ENCODE data around the gene TNFRSF14. TPM values are rescaled to one million over a fixed set of nuclear protein-coding genes. Genes with fewer than 3 reads are reported as not detected.

TNFRSF14 gene
- total RNA-seq, 1 experiment from 2014 or later, result 0.57 TPM

DNA sequence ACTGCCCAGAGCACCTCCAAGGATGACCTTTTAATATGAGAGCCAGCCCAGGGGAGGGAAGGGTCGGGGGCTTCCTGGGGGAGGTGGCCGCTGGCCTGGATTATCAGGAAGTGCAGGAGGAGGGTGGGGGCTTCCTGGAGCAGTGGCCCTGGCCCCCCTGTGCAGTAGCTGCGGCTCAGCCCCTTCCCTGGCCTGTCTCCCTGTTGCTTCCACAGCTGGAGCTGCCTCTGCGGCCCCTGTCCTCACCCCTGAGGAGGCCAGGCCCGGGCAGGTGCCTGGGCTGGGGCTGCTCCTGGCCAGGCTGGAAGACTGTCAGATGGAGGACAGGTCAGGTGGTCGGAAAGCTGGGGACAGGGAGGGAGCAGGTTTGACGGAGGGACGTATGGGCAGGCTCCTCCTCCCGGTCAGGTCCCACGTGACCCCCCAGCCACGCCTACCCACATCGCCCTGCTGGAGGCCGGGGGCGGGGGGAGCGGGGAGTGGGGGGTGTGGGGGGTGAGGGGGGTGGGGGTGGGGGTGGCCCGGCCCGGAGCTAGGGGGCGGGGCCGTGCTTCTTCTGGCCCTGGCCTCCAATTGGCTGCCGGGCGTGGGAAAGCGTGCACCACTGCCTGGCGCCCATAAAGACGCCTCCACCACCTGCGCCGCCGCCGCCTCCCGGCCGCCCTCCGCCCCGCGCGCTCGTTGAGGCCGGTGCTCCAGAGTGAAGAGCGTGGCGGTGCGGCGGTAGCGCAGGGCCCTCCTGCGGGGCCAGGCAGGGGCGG lies 10.2 kb upstream of the TNFRSF14 start:
- Histone ChIP-seq H2BK5ac (ENCODE audit: insufficient read length, low read length) (no peak overlapping the region), H2BK12ac (ENCODE audit: insufficient read length, low read depth, low read length) (no peak overlapping the region), H4K5ac (ENCODE audit: insufficient read length, low read depth, low read length) (no peak overlapping the region), H4K91ac (ENCODE audit: insufficient read length, low read depth, low read length) (no peak overlapping the region), H2BK120ac (ENCODE audit: low read depth, low read length, poor library complexity, severe bottlenecking) (no peak overlapping the region), H3K9ac (ENCODE audit: extremely low read depth, insufficient read length, low read length) (no peak overlapping the region), H3K23ac (ENCODE audit: insufficient read length, low read depth, low read length) (no peak overlapping the region), H4K8ac (replicated peaks; ENCODE audit: insufficient read length, low read depth, low read length) (no peak overlapping the region), H2BK20ac (ENCODE audit: low read depth, low read length, poor library complexity, severe bottlenecking) (no peak overlapping the region), H3K4me2 (ENCODE audit: insufficient read depth, insufficient read length, low read length) (peak overlapping the region; percentile 74), H3K23me2 (ENCODE audit: insufficient read length, low read depth, low read length, poor library complexity, severe bottlenecking) (peaks cover 12% of the 10 kb centered on the region), H2BK15ac (ENCODE audit: low read depth, low read length) (no peak overlapping the region), H3K27me3 (ENCODE audit: insufficient read depth, low read length) (no peaks in the 10 kb centered on the region; the same call in 1 of the 2 replicates), H3T11ph (ENCODE audit: low read length) (no peak overlapping the region), H2AFZ (ENCODE audit: low read length) (no peak overlapping the region), H2AK5ac (ENCODE audit: insufficient read length, low read length) (no peak overlapping the region), H3K4ac (ENCODE audit: low read depth, low read length) (no peak overlapping the region), H3K14ac (ENCODE audit: insufficient read depth, low read length) (no peak overlapping the region; the same call in 1 of the 2 replicates), H3K79me1 (ENCODE audit: insufficient read depth, low read depth, low read length, poor library complexity, severe bottlenecking) (no peaks in the 10 kb centered on the region), H3K79me2 (ENCODE audit: insufficient read depth, low read length) (no peaks in the 10 kb centered on the region), H3K9me3 (ENCODE audit: control insufficient read depth, low read depth, low read length) (no peaks in the 10 kb centered on the region), H3K4me1 (ENCODE audit: insufficient read depth, low read length) (no peaks in the 10 kb centered on the region; the same call in 1 of the 2 replicates), H3K27ac (ENCODE audit: insufficient read length, low read depth, low read length) (no peak overlapping the region), H4K20me1 (ENCODE audit: control insufficient read depth, insufficient read depth, insufficient read length) (no peaks in the 10 kb centered on the region), H3K18ac (ENCODE audit: insufficient read length, low read depth, low read length) (no peak overlapping the region), H3K56ac (ENCODE audit: insufficient read length, low read depth, low read length) (no peak overlapping the region)
- peak; percentile 97 for DNase-seq
- TF ChIP-seq, protein P1, sequence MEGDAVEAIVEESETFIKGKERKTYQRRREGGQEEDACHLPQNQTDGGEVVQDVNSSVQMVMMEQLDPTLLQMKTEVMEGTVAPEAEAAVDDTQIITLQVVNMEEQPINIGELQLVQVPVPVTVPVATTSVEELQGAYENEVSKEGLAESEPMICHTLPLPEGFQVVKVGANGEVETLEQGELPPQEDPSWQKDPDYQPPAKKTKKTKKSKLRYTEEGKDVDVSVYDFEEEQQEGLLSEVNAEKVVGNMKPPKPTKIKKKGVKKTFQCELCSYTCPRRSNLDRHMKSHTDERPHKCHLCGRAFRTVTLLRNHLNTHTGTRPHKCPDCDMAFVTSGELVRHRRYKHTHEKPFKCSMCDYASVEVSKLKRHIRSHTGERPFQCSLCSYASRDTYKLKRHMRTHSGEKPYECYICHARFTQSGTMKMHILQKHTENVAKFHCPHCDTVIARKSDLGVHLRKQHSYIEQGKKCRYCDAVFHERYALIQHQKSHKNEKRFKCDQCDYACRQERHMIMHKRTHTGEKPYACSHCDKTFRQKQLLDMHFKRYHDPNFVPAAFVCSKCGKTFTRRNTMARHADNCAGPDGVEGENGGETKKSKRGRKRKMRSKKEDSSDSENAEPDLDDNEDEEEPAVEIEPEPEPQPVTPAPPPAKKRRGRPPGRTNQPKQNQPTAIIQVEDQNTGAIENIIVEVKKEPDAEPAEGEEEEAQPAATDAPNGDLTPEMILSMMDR (conservative IDR thresholded peaks at IDR 0.05), result no peak
- WGBS (ENCODE audit: extremely low coverage, insufficient read length, low lambda C conversion rate), result no CpG with 5 or more reads among the region's 43 CpGs
- no peaks in the 10 kb centered on the region for H3K36me3 Mint-ChIP-seq (ENCODE audit: insufficient read depth in 1 of 3, low read depth in 3 of 3)
- H3K9me3 Mint-ChIP-seq, result no peaks in the 10 kb centered on the region; a peak in 1 of 5 replicates
- peaks cover 10 to 32% of the 10 kb centered on the region in 2 experiments for H3K4me1 Mint-ChIP-seq
- H3K27me3 Mint-ChIP-seq (ENCODE audit: low read depth), result peaks cover 17% of the 10 kb centered on the region
- no peak overlapping the region for H3K27ac Mint-ChIP-seq
- peak overlapping the region; percentile 61 to 84 for H3K4me3 Mint-ChIP-seq
